B cell (primary cell): Measurements from ENCODE around the gene KNOP1. TPM values are rescaled to one million over a fixed set of nuclear protein-coding genes. Genes with fewer than 3 reads are reported as not detected.

Source experiments
- ATAC-seq: fragments of 200-7000 bp; cut with Tn5 transposase; one replicate; pipeline ENCODE4 v1.10.0; 2021; ENCODE audit warnings: low read depth, mild to moderate bottlenecking, moderate number of reproducible peaks, moderate library complexity
- CTCF ChIA-PET: fragments of 350-600 bp; sonication (Branson Sonifier 250); formaldehyde crosslinking; loops from one replicate; lab custom pipeline; 2021; ENCODE audit warnings: antibody characterized with exemption, inconsistent platforms; lab: Charles Lee
- POLR2A ChIA-PET: fragments of 350-600 bp; sonication (Branson Sonifier 250); formaldehyde crosslinking; loops from one replicate; lab custom pipeline; 2021; ENCODE audit warnings: antibody characterized with exemption; lab: Charles Lee
- DNase-seq: peaks from one replicate; pipeline ENCODE4 v3.0.0; 2013
- H2AFZ ChIP-seq: 2 replicates; pipeline ENCODE4 v1.6.1; 2012; ENCODE audit warnings: mild to moderate bottlenecking, low read depth, low read length; ENCODE audit not compliant: insufficient read depth, poor library complexity, severe bottlenecking
- H3K27ac ChIP-seq, 2 donors: 1 replicate in 1 of 2; 2 replicates in 1 of 2; pipeline ENCODE4 v1.5.1; 2012 to 2013; ENCODE audit warnings: low read length in 2 of 2, mild to moderate bottlenecking in 2 of 2, moderate library complexity in 1 of 2
- H3K27me3 ChIP-seq, 4 experiments: fragments of 200-600 bp in 1 of 4; sonication (generic) in 1 of 4; replicated peaks in 1 of 4; 1 replicate in 2 of 4; 2 replicates in 2 of 4; pipeline versions ENCODE4 v1.6.1 to v1.7.0; 2013 to 2016; ENCODE audit warnings: low read length in 3 of 4, mild to moderate bottlenecking in 2 of 4, mixed read lengths in 1 of 4, moderate library complexity in 1 of 4; ENCODE audit not compliant: insufficient read depth in 4 of 4, control insufficient read depth in 3 of 4; ENCODE audit errors: control extremely low read depth in 1 of 4
- H3K36me3 ChIP-seq, 2 experiments: replicated peaks in 1 of 2; 1 replicate in 1 of 2; 2 replicates in 1 of 2; pipeline versions ENCODE4 v1.6.1 to v1.7.1; 2013; ENCODE audit warnings: low read length in 1 of 2; ENCODE audit not compliant: insufficient read depth in 2 of 2, control insufficient read depth in 1 of 2; ENCODE audit errors: control extremely low read depth in 1 of 2, extremely low read depth in 1 of 2
- H3K4me1 ChIP-seq, 2 donors: fragments of 200-600 bp in 1 of 2; sonication (generic) in 1 of 2; 1 replicate in 1 of 2; 2 replicates in 1 of 2; pipeline versions ENCODE4 v1.5.1 to v1.6.1; 2013 to 2017; ENCODE audit warnings: low read length in 2 of 2; ENCODE audit not compliant: control insufficient read depth in 2 of 2, insufficient read depth in 2 of 2
- H3K4me2 ChIP-seq: replicated peaks from 2 replicates; pipeline ENCODE3; 2012; ENCODE audit warnings: mild to moderate bottlenecking, low read depth, low read length; ENCODE audit not compliant: poor library complexity, severe bottlenecking
- H3K4me3 ChIP-seq, 5 experiments: fragments of 200-600 bp in 1 of 5; sonication (generic) in 1 of 5; 1 replicate in 3 of 5; 2 replicates in 2 of 5; pipeline versions ENCODE4 v1.5.1 to v1.7.0; 2011 to 2016; ENCODE audit warnings: low read length in 4 of 5, mild to moderate bottlenecking in 4 of 5, low read depth in 2 of 5, control low read depth in 1 of 5, moderate library complexity in 1 of 5; ENCODE audit not compliant: insufficient read depth in 1 of 5; ENCODE audit errors: control extremely low read depth in 1 of 5, extremely low read depth in 1 of 5
- H3K79me2 ChIP-seq: fragments of 200-600 bp; sonication (generic); one replicate; pipeline ENCODE4 v1.6.0; 2016; ENCODE audit warnings: low read length; ENCODE audit not compliant: control insufficient read depth, insufficient read depth
- H3K9ac ChIP-seq: fragments of 200-600 bp; sonication (generic); 2 replicates; pipeline ENCODE4 v1.6.1; 2017; ENCODE audit warnings: mild to moderate bottlenecking, low read length, moderate library complexity
- H3K9me3 ChIP-seq, 3 donors: one replicate each; pipeline versions ENCODE4 v1.6.1 to v1.7.1; 2013; ENCODE audit warnings: low read length in 2 of 3; ENCODE audit not compliant: control insufficient read depth in 2 of 3, insufficient read depth in 1 of 3; ENCODE audit errors: control extremely low read depth in 1 of 3
- H4K20me1 ChIP-seq: 2 replicates; pipeline ENCODE4 v1.6.0; 2012; ENCODE audit warnings: mild to moderate bottlenecking, low read length; ENCODE audit not compliant: insufficient read depth, control insufficient read depth, poor library complexity, severe bottlenecking
- H3K27ac Mint-ChIP-seq: one replicate; pipeline ENCODE4 v1.8.0; 2021; ENCODE audit warnings: mixed read lengths
- H3K27me3 Mint-ChIP-seq: one replicate; pipeline ENCODE4 v1.8.0; 2021; ENCODE audit warnings: mixed read lengths
- H3K4me1 Mint-ChIP-seq: one replicate; pipeline ENCODE4 v1.8.0; 2021; ENCODE audit warnings: mixed read lengths
- H3K4me3 Mint-ChIP-seq: one replicate; pipeline ENCODE4 v1.8.0; 2021; ENCODE audit warnings: mixed read lengths
- H3K9me3 Mint-ChIP-seq: one replicate; pipeline ENCODE4 v1.8.0; 2022; ENCODE audit warnings: mixed read lengths; ENCODE audit not compliant: insufficient read depth
- EZH2 ChIP-seq: IDR thresholded peaks from 2 replicates; pipeline ENCODE4 v1.6.1; 2012; ENCODE audit warnings: borderline replicate concordance, low read depth, mild to moderate bottlenecking, moderate library complexity, low read length; ENCODE audit not compliant: insufficient read depth, poor library complexity, severe bottlenecking
- WGBS: methylation state at CpG from one replicate; pipeline ENCODE4 v1.1.5; 2013; ENCODE audit warnings: missing lambda C conversion rate; ENCODE audit not compliant: insufficient coverage; 5-methylcytosine and 5-hydroxymethylcytosine counted together
- intact Hi-C: fragments of 100-400 bp; cut with micrococcal nuclease; formaldehyde crosslinking; loops from one replicate; pipeline ENCODE4 v1.10.0; 2022
- polyA plus RNA-seq: library from polyadenylated mRNA; depleted of rRNA; stranded (reverse); fragments of >200 nt; gene quantifications from 2 replicates; pipeline ENCODE4 v1.2.3, GENCODE V29; 2012
- total RNA-seq, 2 donors: library from RNA; stranded (reverse); fragments of 120-200 nt in 1 of 2; gene quantifications; 1 replicate in 1 of 2; 2 replicates in 1 of 2; pipeline versions ENCODE4 v1.2.3 to v1.2.4, GENCODE V29; 2013 to 2022
- TF ChIP-seq, protein P1 (sequence below): fragments of 200-600 bp; IDR thresholded peaks from one replicate; pipeline ENCODE4 v1.8.0; 2022; ENCODE audit warnings: antibody characterized with exemption, mild to moderate bottlenecking

The KNOP1 gene
- total and polyA plus RNA-seq, 2 donors (not counting 1 experiment from before 2014, with no cell fraction given) = 1.6 to 16.9 TPM

DNA sequence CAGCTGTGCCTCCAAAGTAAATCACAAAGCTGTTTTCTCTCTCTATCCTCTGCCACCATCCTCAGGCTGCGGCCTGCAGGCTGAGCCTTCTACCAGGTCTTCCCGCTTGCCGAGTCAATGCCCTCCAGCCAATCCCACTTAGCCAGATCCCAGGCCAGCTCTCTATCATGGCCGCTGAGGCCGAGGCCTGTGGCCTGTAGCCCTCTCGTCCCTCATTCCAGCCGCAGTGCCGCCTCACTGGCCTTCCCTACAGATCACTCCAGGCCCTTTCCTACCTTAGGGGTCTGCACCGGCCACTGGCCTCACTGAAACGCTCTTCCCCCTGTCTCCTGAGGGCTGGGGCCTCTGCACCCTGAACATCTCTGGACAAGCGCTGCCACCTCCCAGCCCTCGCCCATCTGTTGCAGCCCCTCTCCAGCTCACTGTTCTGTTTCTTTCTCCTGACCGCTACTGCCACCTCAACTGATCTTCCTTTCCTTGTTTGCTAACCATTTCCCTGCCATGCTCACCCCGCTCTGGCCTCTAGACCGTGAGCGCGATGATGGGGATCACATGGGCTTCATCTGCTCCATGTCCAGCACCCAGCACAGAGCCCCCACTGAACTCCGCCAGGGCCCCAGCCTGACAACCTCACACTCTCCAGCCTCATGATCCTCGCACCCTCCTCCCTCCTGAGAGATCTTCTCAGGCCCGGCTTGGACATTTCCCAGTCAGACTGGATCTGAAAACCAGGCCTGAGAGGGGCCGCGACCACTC lies 8.5 kb downstream of the KNOP1 start:
- intact Hi-C loops = no loop called here
- Histone ChIP-seq H3K4me1 (no peaks in the 10 kb centered on the region), H3K4me2 (no peak overlapping the region), H2AFZ (no peak overlapping the region), H3K27ac (no peak overlapping the region), H3K9me3 (no peaks in the 10 kb centered on the region), H3K36me3 (peaks cover 0 to 64% of the 10 kb centered on the region in 2 experiments), H4K20me1 (peaks cover 12% of the 10 kb centered on the region), H3K79me2 (peaks cover 23% of the 10 kb centered on the region), H3K9ac (no peak overlapping the region), H3K4me3 (no peak overlapping the region), H3K27me3 (no peaks in the 10 kb centered on the region)
- ATAC-seq = no peak
- ChIA-PET POLR2A (no interaction called here), CTCF (no interaction called here)
- WGBS = 97% methylated on average over 22 of the region's 22 CpGs
- Mint-ChIP-seq H3K4me3 (no peak overlapping the region), H3K4me1 (no peaks in the 10 kb centered on the region), H3K27me3 (no peaks in the 10 kb centered on the region), H3K9me3 (no peaks in the 10 kb centered on the region), H3K27ac (no peak overlapping the region)
- TF ChIP-seq, protein P1, sequence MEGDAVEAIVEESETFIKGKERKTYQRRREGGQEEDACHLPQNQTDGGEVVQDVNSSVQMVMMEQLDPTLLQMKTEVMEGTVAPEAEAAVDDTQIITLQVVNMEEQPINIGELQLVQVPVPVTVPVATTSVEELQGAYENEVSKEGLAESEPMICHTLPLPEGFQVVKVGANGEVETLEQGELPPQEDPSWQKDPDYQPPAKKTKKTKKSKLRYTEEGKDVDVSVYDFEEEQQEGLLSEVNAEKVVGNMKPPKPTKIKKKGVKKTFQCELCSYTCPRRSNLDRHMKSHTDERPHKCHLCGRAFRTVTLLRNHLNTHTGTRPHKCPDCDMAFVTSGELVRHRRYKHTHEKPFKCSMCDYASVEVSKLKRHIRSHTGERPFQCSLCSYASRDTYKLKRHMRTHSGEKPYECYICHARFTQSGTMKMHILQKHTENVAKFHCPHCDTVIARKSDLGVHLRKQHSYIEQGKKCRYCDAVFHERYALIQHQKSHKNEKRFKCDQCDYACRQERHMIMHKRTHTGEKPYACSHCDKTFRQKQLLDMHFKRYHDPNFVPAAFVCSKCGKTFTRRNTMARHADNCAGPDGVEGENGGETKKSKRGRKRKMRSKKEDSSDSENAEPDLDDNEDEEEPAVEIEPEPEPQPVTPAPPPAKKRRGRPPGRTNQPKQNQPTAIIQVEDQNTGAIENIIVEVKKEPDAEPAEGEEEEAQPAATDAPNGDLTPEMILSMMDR = no peak
- TF ChIP-seq EZH2 = no peak
- DNase-seq = no peak
